MCF 10A (cell line): Measurements from ENCODE around the gene CKB. TPM values are rescaled to one million over a fixed set of nuclear protein-coding genes. Genes with fewer than 3 reads are reported as not detected.
A peak's percentile ranks its signal among the peaks of the same experiment; 100 is the strongest.

Experiments
- BruUV-seq: library from RNA; stranded (reverse); fragments of 400-500 nt; replicated peaks from 2 replicates; lab custom pipeline; 2021; lab: Mats Ljungman, UMichigan
- CTCF ChIA-PET: fragments of 300-600 bp; sonication (Branson Sonifier 250); formaldehyde crosslinking; extraction: SDS; loops from one replicate; lab custom pipeline; 2021; ENCODE audit warnings: antibody characterized with exemption, inconsistent platforms; lab: Yijun Ruan, JAX
- POLR2A ChIA-PET: fragments of 300-600, 350-650 bp; sonication (Branson Sonifier 250); formaldehyde crosslinking; extraction: SDS; loops from one replicate; lab custom pipeline; 2020; ENCODE audit warnings: antibody characterized with exemption, inconsistent platforms; lab: Yijun Ruan, JAX
- DNase-seq: peaks from one replicate; pipeline ENCODE4 v3.0.0-alpha.2; 2018; ENCODE audit not compliant: unreplicated experiment
- H3K27ac Mint-ChIP-seq: one replicate; pipeline ENCODE4 v1.8.0; 2022; ENCODE audit warnings: mild to moderate bottlenecking, low read depth, mixed read lengths; ENCODE audit not compliant: unreplicated experiment
- H3K27me3 Mint-ChIP-seq: one replicate; pipeline ENCODE4 v1.8.0; 2022; ENCODE audit warnings: mixed read lengths; ENCODE audit not compliant: insufficient read depth, unreplicated experiment
- H3K36me3 Mint-ChIP-seq: one replicate; pipeline ENCODE4 v1.8.0; 2022; ENCODE audit warnings: mild to moderate bottlenecking, moderate library complexity, mixed read lengths; ENCODE audit not compliant: insufficient read depth, unreplicated experiment
- H3K4me1 Mint-ChIP-seq: one replicate; pipeline ENCODE4 v1.8.0; 2022; ENCODE audit warnings: mixed read lengths; ENCODE audit not compliant: insufficient read depth, unreplicated experiment
- H3K4me3 Mint-ChIP-seq: one replicate; pipeline ENCODE4 v1.8.0; 2022; ENCODE audit warnings: mild to moderate bottlenecking, moderate library complexity, mixed read lengths; ENCODE audit not compliant: unreplicated experiment
- H3K9me3 Mint-ChIP-seq: one replicate; pipeline ENCODE4 v1.8.0; 2022; ENCODE audit warnings: mixed read lengths; ENCODE audit not compliant: unreplicated experiment
- intact Hi-C: fragments of 100-400 bp; cut with micrococcal nuclease; formaldehyde crosslinking; loops from 2 replicates; pipeline ENCODE4 v1.14.1; 2022
- total RNA-seq: library from RNA; stranded (reverse); gene quantifications from 2 replicates; pipeline ENCODE4 v1.2.3, GENCODE V29; 2022
- TF ChIP-seq, protein P1 (sequence below): fragments of 200-600 bp; IDR thresholded peaks from one replicate; pipeline ENCODE4 v1.8.0; 2022; ENCODE audit warnings: antibody characterized with exemption, mild to moderate bottlenecking; ENCODE audit not compliant: unreplicated experiment

The CKB gene
- total RNA-seq, 1 experiment from 2014 or later = 8.5 TPM

DNA sequence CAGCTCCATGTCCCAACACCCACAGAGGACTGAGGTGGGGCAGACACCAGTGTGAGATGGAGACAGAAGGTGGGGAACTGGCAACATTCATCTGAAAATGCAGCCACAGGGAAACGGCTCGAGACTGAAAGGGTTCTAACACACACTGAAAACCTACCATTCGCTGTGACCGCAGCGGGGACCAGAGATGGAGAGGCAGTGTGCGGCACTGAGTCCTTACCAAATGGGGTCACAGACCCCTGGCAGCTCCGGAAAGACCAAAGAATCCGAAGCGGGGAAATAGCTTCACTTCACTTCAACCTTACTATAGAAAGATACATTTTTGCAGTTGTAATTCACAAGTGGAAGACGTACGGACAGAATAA is 30.2 kb upstream of the CKB start:
- TF ChIP-seq, protein P1, sequence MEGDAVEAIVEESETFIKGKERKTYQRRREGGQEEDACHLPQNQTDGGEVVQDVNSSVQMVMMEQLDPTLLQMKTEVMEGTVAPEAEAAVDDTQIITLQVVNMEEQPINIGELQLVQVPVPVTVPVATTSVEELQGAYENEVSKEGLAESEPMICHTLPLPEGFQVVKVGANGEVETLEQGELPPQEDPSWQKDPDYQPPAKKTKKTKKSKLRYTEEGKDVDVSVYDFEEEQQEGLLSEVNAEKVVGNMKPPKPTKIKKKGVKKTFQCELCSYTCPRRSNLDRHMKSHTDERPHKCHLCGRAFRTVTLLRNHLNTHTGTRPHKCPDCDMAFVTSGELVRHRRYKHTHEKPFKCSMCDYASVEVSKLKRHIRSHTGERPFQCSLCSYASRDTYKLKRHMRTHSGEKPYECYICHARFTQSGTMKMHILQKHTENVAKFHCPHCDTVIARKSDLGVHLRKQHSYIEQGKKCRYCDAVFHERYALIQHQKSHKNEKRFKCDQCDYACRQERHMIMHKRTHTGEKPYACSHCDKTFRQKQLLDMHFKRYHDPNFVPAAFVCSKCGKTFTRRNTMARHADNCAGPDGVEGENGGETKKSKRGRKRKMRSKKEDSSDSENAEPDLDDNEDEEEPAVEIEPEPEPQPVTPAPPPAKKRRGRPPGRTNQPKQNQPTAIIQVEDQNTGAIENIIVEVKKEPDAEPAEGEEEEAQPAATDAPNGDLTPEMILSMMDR = no peak
- no peak for DNase-seq
- Mint-ChIP-seq H3K4me1 (peaks cover 23% of the 10 kb centered on the region), H3K9me3 (no peaks in the 10 kb centered on the region), H3K27me3 (no peaks in the 10 kb centered on the region), H3K4me3 (no peak overlapping the region), H3K36me3 (peaks cover 25% of the 10 kb centered on the region), H3K27ac (peak overlapping the region; percentile 40)
- no TSS peak for BruUV-seq
- ChIA-PET CTCF (interaction anchor here (0.6 to 10.7 kb wide), 7 partner anchors 9 to 423 kb away, joined by 3 to 126 read pairs (median 4); no protein-coding TSS in a partner anchor), POLR2A (interaction anchor here (0.8 to 4.2 kb wide), 7 partner anchors 10 to 76 kb away, joined by 4 to 65 read pairs (median 9); partner anchors contain the start of genes BAG5, COA8, KLC1 and TRMT61A)
- intact Hi-C loops = no loop called here

DNA sequence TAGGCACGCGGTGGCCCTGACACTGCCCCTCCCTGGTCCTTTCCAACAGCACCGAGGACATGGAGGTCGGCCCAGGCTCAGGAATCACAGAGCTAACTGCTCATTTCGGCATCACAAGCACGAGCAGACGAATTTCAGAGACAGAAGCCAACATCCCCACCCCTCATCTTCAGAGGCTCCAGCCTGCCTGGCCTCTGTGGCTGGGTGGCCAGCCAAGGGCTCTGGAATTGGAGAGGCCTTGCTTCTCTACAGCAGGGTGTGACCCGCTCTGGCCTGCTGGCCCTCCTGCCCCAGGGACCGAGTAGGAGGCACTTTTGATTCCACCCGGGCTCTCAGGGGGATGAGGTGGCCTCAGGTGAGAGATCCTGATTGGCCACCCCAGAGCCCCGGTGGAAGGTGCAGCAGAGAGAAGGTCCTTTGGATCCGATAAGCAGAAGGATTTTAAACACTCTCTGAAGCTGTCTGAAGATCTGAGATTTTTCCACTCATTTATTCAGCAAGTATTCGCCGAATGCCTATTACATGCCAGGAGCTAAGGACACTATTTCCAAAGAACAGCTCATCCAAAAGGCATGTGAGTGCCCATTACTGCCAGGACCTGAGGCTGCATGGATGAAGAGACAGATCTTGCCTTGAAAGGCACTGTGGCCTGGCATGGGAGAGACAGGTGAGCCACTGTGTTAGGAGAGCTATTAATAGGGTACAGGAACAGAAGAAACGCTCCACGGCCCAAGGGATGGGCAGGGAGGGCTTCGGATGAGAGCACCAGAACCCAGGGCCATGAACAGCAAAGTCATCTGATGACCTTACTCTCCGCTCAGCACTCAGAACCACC is 29.6 kb upstream of the CKB start:
- TF ChIP-seq, protein P1 = no peak
- Mint-ChIP-seq H3K9me3 (no peaks in the 10 kb centered on the region), H3K27ac (peak overlapping the region; percentile 40), H3K4me1 (peaks cover 23% of the 10 kb centered on the region), H3K27me3 (no peaks in the 10 kb centered on the region), H3K4me3 (peak overlapping the region; percentile 54), H3K36me3 (peaks cover 25% of the 10 kb centered on the region)
- BruUV-seq = no TSS peak
- intact Hi-C loops = no loop called here
- ChIA-PET POLR2A (interaction anchor here (0.6 to 4.2 kb wide), 10 partner anchors 10 to 81 kb away, joined by 3 to 65 read pairs (median 4); partner anchors contain the start of genes BAG5, COA8, KLC1 and TRMT61A), CTCF (interaction anchor here (0.6 to 10.7 kb wide), 10 partner anchors 9 to 884 kb away, joined by 3 to 126 read pairs (median 4); no protein-coding TSS in a partner anchor)
- DNase-seq = peak; percentile 75

DNA sequence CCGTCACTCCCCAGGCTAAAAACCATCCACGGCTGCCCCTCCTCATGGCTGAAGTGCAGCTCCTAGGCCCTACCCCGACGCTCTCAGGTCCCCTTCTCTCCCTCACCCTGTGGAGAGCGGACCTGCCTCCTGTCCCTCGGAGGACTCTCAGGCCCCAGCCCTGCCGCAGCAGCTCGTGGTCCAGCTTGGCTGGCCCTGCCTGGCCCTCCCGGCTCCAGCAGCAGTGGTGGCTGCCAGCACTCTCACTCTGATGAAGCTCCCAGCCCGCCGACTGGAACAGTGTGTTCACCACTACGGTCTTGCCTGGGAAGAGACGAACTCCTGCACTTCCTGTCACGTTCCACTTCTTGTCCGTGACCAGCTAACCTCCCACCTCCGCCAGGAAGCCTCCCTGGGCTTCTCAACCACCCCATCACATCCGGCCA is 28.7 kb upstream of the CKB start:
- H3K4me1 Mint-ChIP-seq = peaks cover 23% of the 10 kb centered on the region
- H3K36me3 Mint-ChIP-seq = peaks cover 25% of the 10 kb centered on the region
- CTCF ChIA-PET = interaction anchor here (0.6 to 10.7 kb wide), 5 partner anchors 10 to 51 kb away, joined by 3 to 126 read pairs (median 5); no protein-coding TSS in a partner anchor
- intact Hi-C loops = no loop called here
- no TSS peak for BruUV-seq
- H3K4me3 Mint-ChIP-seq = no peak overlapping the region
- peak overlapping the region; percentile 40 for H3K27ac Mint-ChIP-seq
- no peaks in the 10 kb centered on the region for H3K9me3 Mint-ChIP-seq
- DNase-seq = no peak
- POLR2A ChIA-PET = interaction anchor here (0.6 to 4.2 kb wide), 5 partner anchors 10 to 49 kb away, joined by 3 to 65 read pairs (median 14); partner anchors contain the start of genes BAG5, COA8 and TRMT61A
- H3K27me3 Mint-ChIP-seq = no peaks in the 10 kb centered on the region
- TF ChIP-seq, protein P1 = no peak
